GM12878 (cell line): ENCODE data around the gene NFAT5. TPM values are rescaled to one million over a fixed set of nuclear protein-coding genes. Genes with fewer than 3 reads are reported as not detected.

Source experiments
- ATAC-seq: fragments of 200-7000 bp; cut with Tn5 transposase; 3 replicates; pipeline ENCODE4 v1.9.1; 2020; ENCODE audit warnings: mild to moderate bottlenecking, moderate library complexity
- BruUV-seq: library from RNA; stranded (reverse); fragments of 400-500 nt; replicated peaks from 2 replicates; lab custom pipeline; 2021; lab: Mats Ljungman, UMichigan
- CTCF ChIA-PET: fragments of 300-600 bp; sonication (Branson Sonifier 250); formaldehyde crosslinking; extraction: SDS; loops from one replicate; lab custom pipeline; 2021; ENCODE audit warnings: inconsistent platforms; lab: Yijun Ruan, JAX
- POLR2A ChIA-PET: fragments of 350-600 bp; formaldehyde crosslinking; extraction: SDS; loops from one replicate; lab custom pipeline; 2021; ENCODE audit warnings: inconsistent platforms; lab: Charles Lee
- RAD21 ChIA-PET: fragments of 300-600 bp; sonication (Branson Sonifier 250); formaldehyde crosslinking; loops from one replicate; lab custom pipeline; 2023; ENCODE audit warnings: antibody characterized with exemption; ENCODE audit not compliant: unreplicated experiment; lab: Charles Lee
- SMC1A ChIA-PET: fragments of 300-600 bp; sonication (Branson Sonifier 250); formaldehyde crosslinking; loops from one replicate; lab custom pipeline; 2023; ENCODE audit not compliant: unreplicated experiment, uncharacterized antibody; lab: Charles Lee
- DNase-seq: peaks from one replicate; pipeline ENCODE4 v3.0.0-alpha.2; 2011; ENCODE audit warnings: low read depth, low spot score
- FAIRE-seq: peaks from 3 replicates; lab custom pipeline; 2011; peaks lifted over from hg19 to GRCh38; lab: Jason Lieb, UNC
- H2AFZ ChIP-seq: 2 replicates; pipeline ENCODE4 v1.6.0; 2011; ENCODE audit warnings: low read depth, low read length, control low read depth; ENCODE audit not compliant: control insufficient read depth
- H3K27ac ChIP-seq: 2 replicates; pipeline ENCODE4 v1.5.1; 2011; ENCODE audit warnings: control low read depth; ENCODE audit not compliant: control insufficient read depth, insufficient read depth
- H3K27me3 ChIP-seq, 2 experiments: replicated peaks in 1 of 2; 2 replicates each; pipeline versions ENCODE4 v1.6.0 to v1.6.1; 2011; ENCODE audit warnings: low read length in 1 of 2; ENCODE audit not compliant: control insufficient read depth in 2 of 2, insufficient read depth in 2 of 2
- H3K36me3 ChIP-seq, 2 experiments: 2 replicates each; pipeline ENCODE4 v1.5.1; 2011; ENCODE audit warnings: low read length in 1 of 2; ENCODE audit not compliant: control insufficient read depth in 2 of 2, insufficient read depth in 2 of 2
- H3K4me1 ChIP-seq: 2 replicates; pipeline ENCODE4 v1.6.1; 2011; ENCODE audit warnings: mild to moderate bottlenecking, low read length, moderate library complexity, mixed read lengths; ENCODE audit not compliant: control insufficient read depth, insufficient read depth
- H3K4me2 ChIP-seq: 2 replicates; pipeline ENCODE4 v1.6.0; 2011; ENCODE audit warnings: control low read depth; ENCODE audit not compliant: control insufficient read depth, insufficient read depth
- H3K4me3 ChIP-seq: fragments of 200-600 bp; sonication (generic); 2 replicates; pipeline ENCODE4 v1.5.1; 2016
- H3K79me2 ChIP-seq: 2 replicates; pipeline ENCODE4 v1.6.0; 2011; ENCODE audit warnings: low read length; ENCODE audit not compliant: control insufficient read depth, insufficient read depth
- H3K9ac ChIP-seq: 2 replicates; pipeline ENCODE4 v1.8.0; 2011; ENCODE audit warnings: low read length, control low read depth, mixed read lengths; ENCODE audit not compliant: control insufficient read depth, insufficient read depth
- H3K9me3 ChIP-seq: replicated peaks from 3 replicates; pipeline ENCODE4 v1.5.1; 2011; ENCODE audit warnings: mild to moderate bottlenecking, low read length; ENCODE audit not compliant: control insufficient read depth, insufficient read depth
- H4K20me1 ChIP-seq: 2 replicates; pipeline ENCODE4 v1.6.0; 2011; ENCODE audit not compliant: control insufficient read depth, insufficient read depth
- E2F8 ChIP-seq: fragments of 450-650 bp; IDR thresholded peaks from 2 replicates; pipeline ENCODE4 v1.6.1; 2018; ENCODE audit warnings: mild to moderate bottlenecking, low read depth, moderate library complexity; ENCODE audit not compliant: partially characterized antibody
- MAX ChIP-seq: IDR thresholded peaks from 2 replicates; pipeline ENCODE4 v1.6.1; 2012; ENCODE audit warnings: low read depth, low read length, improper control_type of control experiment
- MYC ChIP-seq: IDR thresholded peaks from 2 replicates; pipeline ENCODE4 v1.6.1; 2011; ENCODE audit warnings: mild to moderate bottlenecking, low read length, moderate library complexity, inconsistent platforms; ENCODE audit not compliant: insufficient read depth, insufficient replicate concordance, insufficient read length, severe bottlenecking
- NKRF ChIP-seq: fragments of 450-650 bp; conservative IDR thresholded peaks from 2 replicates; pipeline ENCODE4 v1.6.1; 2017; ENCODE audit warnings: mild to moderate bottlenecking, moderate library complexity
- PAX8 ChIP-seq: fragments of 450-650 bp; IDR thresholded peaks from 2 replicates; pipeline ENCODE4 v1.6.1; 2017; ENCODE audit warnings: mild to moderate bottlenecking, moderate library complexity
- PKNOX1 ChIP-seq: fragments of 450-650 bp; IDR thresholded peaks from 2 replicates; pipeline ENCODE4 v1.6.1; 2016; ENCODE audit warnings: mild to moderate bottlenecking
- RBBP5 ChIP-seq: fragments of 200-600 bp; sonication (generic); conservative IDR thresholded peaks from 2 replicates; pipeline ENCODE4 v1.6.1; 2016
- REST ChIP-seq: IDR thresholded peaks from 2 replicates; pipeline ENCODE4 v1.6.1; 2012; ENCODE audit warnings: mild to moderate bottlenecking, low read depth, low read length
- SMC3 ChIP-seq: IDR thresholded peaks from 2 replicates; pipeline ENCODE4 v1.6.1; 2011; ENCODE audit warnings: low read length, improper control_type of control experiment, borderline replicate concordance
- WGBS: methylation state at CpG from one replicate; pipeline ENCODE4 v1.1.6; 2016; ENCODE audit warnings: low lambda C conversion rate; ENCODE audit not compliant: insufficient replicate concordance, insufficient coverage; ENCODE audit errors: missing lambda C conversion rate; 5-methylcytosine and 5-hydroxymethylcytosine counted together
- in situ Hi-C: fragments of 300-500 bp; cut with MboI; formaldehyde crosslinking; loops from 9 replicates; pipeline ENCODE4 v1.14.3; 2018; ENCODE audit warnings: mixed read lengths
- intact Hi-C: fragments of 100-400 bp; cut with micrococcal nuclease; formaldehyde crosslinking; loops from one replicate; pipeline ENCODE4 v1.14.2; 2022; ENCODE audit not compliant: unreplicated experiment
- polyA plus RNA-seq, 11 experiments: library from polyadenylated mRNA; depleted of rRNA in 4 of 11; unstranded in 6 of 11; stranded (reverse) in 5 of 11; fragments of >200 nt; fragmentation: Nextera tagmentation in 4 of 11; fragmentation: Illumina TruSeq in 1 of 11; extraction: Ambion mirVana in 4 of 11; extraction: Trizol in 1 of 11; gene quantifications; 1 replicate in 1 of 11; 2 replicates in 10 of 11; pipeline versions ENCODE4 v1.2.1 to v1.2.3, GENCODE V29; 2011 to 2016; ENCODE audit warnings: inconsistent platforms in 2 of 11, missing spikeins in 2 of 11, low read depth in 1 of 11
- total RNA-seq, 4 experiments: library from RNA; depleted of rRNA in 3 of 4; stranded (reverse); fragments of >200 nt in 3 of 4; fragmentation: Illumina TruSeq in 1 of 4; extraction: Trizol in 1 of 4; gene quantifications; 2 replicates each; pipeline versions ENCODE4 v1.2.1 to v1.2.3, GENCODE V29; 2013 to 2021

NFAT5 gene
- total and polyA plus RNA-seq, 10 of the 15 experiments (the other 5 are each of a cell fraction or from before 2014, with no cell fraction given): 0.58 to 31.5 (median 12.7) TPM

GRCh38 chr16:69726313-69727060, 160.7 kb downstream of the NFAT5 start, which contains the start of gene NQO1:
Gene NQO1, minus strand, starts transcription at chr16:69726560. Its CDS starts 121 bp downstream, at chr16:69726439.
- under 1% methylated on average over 31 of the region's 31 CpGs for WGBS
- RAD21 ChIA-PET: interaction anchor here (0.5 to 2.5 kb wide), 4 partner anchors 15 to 330 kb away, joined by 3 to 18 read pairs (median 7); partner anchors contain the start of gene NOB1
- Histone ChIP-seq H3K4me3 (peak within 1 kb of the TSS; percentile 78), H4K20me1 (no peaks in the 10 kb centered on the region), H3K9ac (peak within 1 kb of the TSS; percentile 81), H2AFZ (peak within 1 kb of the TSS; percentile 98), H3K27me3 (no peaks in the 10 kb centered on the region), H3K9me3 (no peaks in the 10 kb centered on the region; the same call in 2 of the 3 replicates), H3K4me2 (peak within 1 kb of the TSS; percentile 97), H3K27ac (peak within 1 kb of the TSS; percentile 92), H3K36me3 (no peaks in the 10 kb centered on the region), H3K79me2 (peaks cover 20% of the 10 kb centered on the region), H3K4me1 (no peaks in the 10 kb centered on the region; the same call in none of the 2 replicates)
- CTCF ChIA-PET: interaction anchor here (0.7 to 8.2 kb wide), 7 partner anchors 15 to 701 kb away, joined by 3 to 68 read pairs (median 5); partner anchors contain the start of gene NOB1
- POLR2A ChIA-PET: interaction anchor here (0.6 to 5.6 kb wide), 5 partner anchors 10 to 373 kb away, joined by 3 to 25 read pairs (median 6); partner anchors contain the start of genes NOB1 and WWP2
- SMC1A ChIA-PET: interaction anchor here (0.8 to 8.3 kb wide), 8 partner anchors 9 to 331 kb away, joined by 3 to 47 read pairs (median 3); partner anchors contain the start of genes NOB1 and WWP2
- intact Hi-C loops (loop anchor here (2.0 kb wide), 1 partner anchor 28 kb away; the partner anchor contains the start of gene NOB1), in situ Hi-C loops (no loop called here)
- DNase-seq (peak; percentile 81), ATAC-seq (peak; percentile 99), FAIRE-seq (peak; percentile 94)
- TSS peak; percentile 96 for BruUV-seq
- TF ChIP-seq SMC3 (no peak), MAX (peak; percentile 80; the same call in 1 of the 2 replicates), PKNOX1 (peak; percentile 42; the same call in 1 of the 2 replicates), PAX8 (no peak), MYC (no peak), RBBP5 (no peak), NKRF (peak; percentile 75), E2F8 (no peak), REST (no peak)
